HUES48 (cell line): ENCODE data around the gene ATG101.

Experiments used
- H3K27ac ChIP-seq: one replicate; pipeline ENCODE4 v1.7.0; 2013; ENCODE audit warnings: low read depth, low read length, inconsistent platforms
- H3K27me3 ChIP-seq: 2 replicates; pipeline ENCODE4 v1.6.1; 2013; ENCODE audit warnings: mild to moderate bottlenecking, low read length; ENCODE audit not compliant: control insufficient read depth, insufficient read depth
- H3K36me3 ChIP-seq: 2 replicates; pipeline ENCODE4 v1.6.1; 2013; ENCODE audit warnings: low read length; ENCODE audit not compliant: control insufficient read depth, insufficient read depth
- H3K4me1 ChIP-seq: 2 replicates; pipeline ENCODE4 v1.6.1; 2013; ENCODE audit warnings: mild to moderate bottlenecking, low read length; ENCODE audit not compliant: control insufficient read depth, insufficient read depth
- H3K4me3 ChIP-seq: 2 replicates; pipeline ENCODE4 v1.5.1; 2013; ENCODE audit warnings: mild to moderate bottlenecking, low read depth, low read length
- H3K9ac ChIP-seq: 2 replicates; pipeline ENCODE4 v1.6.1; 2013; ENCODE audit warnings: mild to moderate bottlenecking, low read depth, low read length, moderate library complexity
- H3K9me3 ChIP-seq: 2 replicates; pipeline ENCODE4 v1.6.1; 2013; ENCODE audit warnings: low read length; ENCODE audit not compliant: control insufficient read depth, insufficient read depth

Gene ATG101

DNA sequence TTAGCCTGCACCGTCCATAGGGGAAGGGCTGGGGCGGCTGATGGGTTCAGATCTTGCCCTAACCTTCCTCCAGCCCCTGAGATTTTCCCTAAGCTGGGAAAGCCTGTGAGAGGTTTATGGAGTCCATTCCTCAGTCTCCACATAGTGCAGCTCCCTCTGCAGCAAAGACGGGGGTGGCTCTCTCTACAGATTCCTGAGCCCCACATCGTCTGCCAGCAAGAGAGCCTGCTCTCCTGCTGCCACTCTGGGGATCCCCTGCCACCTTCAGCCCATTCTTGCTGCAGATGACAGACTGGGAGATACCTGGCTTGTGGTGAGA, 12.8 kb downstream of the ATG101 start:
- Histone ChIP-seq H3K9ac (no peak overlapping the region), H3K9me3 (no peaks in the 10 kb centered on the region), H3K27me3 (no peaks in the 10 kb centered on the region), H3K4me1 (peaks cover 18% of the 10 kb centered on the region), H3K36me3 (peaks cover 14% of the 10 kb centered on the region), H3K4me3 (no peak overlapping the region), H3K27ac (no peak overlapping the region)

DNA sequence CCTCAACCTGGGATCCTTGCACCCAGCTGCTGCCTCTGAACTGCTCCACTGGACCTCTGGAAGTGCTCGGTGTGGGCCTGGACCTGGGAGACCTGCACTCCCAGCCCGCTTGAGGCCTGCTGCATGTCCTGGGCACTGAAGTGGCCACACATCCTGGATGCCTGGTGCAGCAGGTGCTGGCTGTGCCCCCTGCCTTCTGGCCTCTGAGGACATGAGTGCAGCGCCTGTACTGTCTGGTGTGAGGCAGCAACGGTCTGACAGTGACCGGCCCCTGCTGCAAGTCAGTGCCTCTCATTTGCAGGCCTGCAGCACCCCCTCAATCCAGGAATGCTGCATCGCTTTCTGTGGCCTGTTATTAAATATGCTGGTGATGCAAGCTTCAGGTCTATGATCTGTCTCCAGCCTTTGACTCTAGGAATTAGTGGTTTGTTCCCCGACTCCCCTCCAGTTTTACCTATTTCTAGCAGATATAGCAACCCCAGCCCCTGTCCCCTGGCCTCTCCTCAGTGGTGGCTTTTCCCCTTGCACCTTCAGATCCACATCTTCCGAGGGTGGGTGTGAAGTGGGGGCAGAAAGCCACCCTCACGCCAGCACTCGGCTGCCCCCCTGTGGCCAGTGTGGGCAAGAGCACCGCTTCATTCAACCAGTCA, 13.3 kb downstream of the ATG101 start:
- Histone ChIP-seq H3K27me3 (no peaks in the 10 kb centered on the region), H3K9ac (no peak overlapping the region), H3K9me3 (no peaks in the 10 kb centered on the region), H3K36me3 (peaks cover 9% of the 10 kb centered on the region), H3K4me3 (no peak overlapping the region), H3K27ac (no peak overlapping the region), H3K4me1 (peaks cover 18% of the 10 kb centered on the region)

DNA sequence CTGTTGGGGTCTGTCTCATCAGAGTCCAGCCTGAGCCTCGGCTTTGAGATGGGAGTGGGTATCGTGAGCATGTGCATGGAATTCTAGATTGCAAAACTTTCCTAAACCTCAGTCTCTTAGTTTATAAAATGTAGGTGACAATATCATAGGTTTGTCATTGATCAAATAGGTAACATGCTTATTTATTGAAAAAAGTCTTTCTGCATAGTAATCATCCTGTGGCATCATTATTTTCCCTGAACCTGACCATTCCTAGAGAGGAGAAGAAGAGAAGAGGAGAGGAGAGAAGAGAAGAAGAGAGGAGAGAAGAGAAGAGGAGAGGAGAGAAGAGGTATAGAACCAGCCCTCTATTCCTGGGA, 13.8 kb downstream of the ATG101 start:
- H3K27me3 ChIP-seq = no peaks in the 10 kb centered on the region
- H3K27ac ChIP-seq = no peak overlapping the region
- no peak overlapping the region for H3K4me3 ChIP-seq
- peaks cover 5% of the 10 kb centered on the region; the same call in 1 of the 2 replicates for H3K36me3 ChIP-seq
- H3K4me1 ChIP-seq = peaks cover 18% of the 10 kb centered on the region
- H3K9me3 ChIP-seq = no peaks in the 10 kb centered on the region
- H3K9ac ChIP-seq = no peak overlapping the region

DNA sequence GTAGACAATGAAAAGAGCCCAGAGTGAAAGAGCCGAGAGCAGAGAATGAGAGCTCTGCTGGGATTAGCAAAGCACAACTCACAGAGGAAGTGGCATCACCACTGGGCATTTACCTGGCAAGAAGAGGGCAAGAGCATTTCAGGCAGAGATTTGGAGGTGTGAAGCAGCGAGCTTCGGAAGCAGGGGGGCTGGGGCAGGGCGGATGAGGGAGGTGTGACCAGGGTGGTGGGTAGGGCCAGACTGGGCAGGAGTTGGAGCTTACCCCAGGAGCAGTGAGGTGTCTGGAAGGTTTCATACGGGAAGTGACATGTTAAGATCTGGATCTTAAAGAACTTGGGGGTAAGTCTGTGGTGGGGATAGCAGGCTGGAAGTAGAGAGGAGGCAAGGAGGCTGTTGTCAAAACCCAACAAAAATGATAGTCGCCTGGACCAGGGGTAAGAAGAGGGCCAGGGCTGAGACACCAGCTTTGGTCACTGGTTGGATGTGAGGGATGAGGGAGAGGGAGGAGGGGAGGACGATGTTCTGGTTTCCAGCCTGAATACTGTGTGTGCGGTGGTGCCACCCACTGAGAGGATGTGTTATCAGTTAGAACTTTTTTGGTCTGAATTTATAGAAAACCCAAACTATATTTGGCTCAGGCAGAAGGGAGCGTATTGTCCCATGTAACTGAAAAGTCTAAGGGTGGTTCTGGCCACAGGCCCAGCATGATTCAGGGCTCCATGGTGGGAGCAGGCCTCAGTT, 14.9 kb downstream of the ATG101 start:
- Histone ChIP-seq H3K27me3 (no peaks in the 10 kb centered on the region), H3K9ac (no peak overlapping the region), H3K4me1 (peaks cover 18% of the 10 kb centered on the region), H3K4me3 (no peak overlapping the region), H3K9me3 (no peaks in the 10 kb centered on the region), H3K27ac (no peak overlapping the region), H3K36me3 (no peaks in the 10 kb centered on the region)

DNA sequence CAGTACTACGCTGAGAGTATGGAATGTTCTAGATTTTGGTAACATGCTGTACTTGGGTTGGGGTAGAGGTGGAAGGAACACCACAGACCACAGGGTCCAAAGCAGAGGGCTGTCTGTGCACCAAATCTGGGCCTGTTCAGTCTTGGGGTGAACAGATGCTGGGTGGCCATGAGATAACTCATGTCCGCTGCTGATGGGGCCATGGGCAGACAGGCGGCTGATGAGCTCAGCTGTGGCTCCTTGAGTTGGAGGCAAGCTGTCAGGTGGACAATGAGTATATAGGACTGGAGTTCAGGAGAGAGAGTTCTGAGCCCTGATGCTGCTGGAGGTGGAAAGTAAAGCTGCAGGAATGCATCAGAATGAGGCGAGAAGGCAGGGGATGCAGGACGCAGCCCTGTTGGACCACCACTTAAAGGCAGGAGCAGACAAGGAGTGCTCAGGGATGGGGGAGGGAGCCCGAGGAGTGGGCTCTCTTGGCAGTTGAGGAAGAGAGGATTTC, 16.0 kb downstream of the ATG101 start:
- H3K9me3 ChIP-seq = no peaks in the 10 kb centered on the region
- no peaks in the 10 kb centered on the region for H3K27me3 ChIP-seq
- H3K9ac ChIP-seq = no peak overlapping the region
- no peaks in the 10 kb centered on the region for H3K36me3 ChIP-seq
- H3K4me1 ChIP-seq = peaks cover 18% of the 10 kb centered on the region
- H3K4me3 ChIP-seq = no peak overlapping the region
- H3K27ac ChIP-seq = no peak overlapping the region

DNA sequence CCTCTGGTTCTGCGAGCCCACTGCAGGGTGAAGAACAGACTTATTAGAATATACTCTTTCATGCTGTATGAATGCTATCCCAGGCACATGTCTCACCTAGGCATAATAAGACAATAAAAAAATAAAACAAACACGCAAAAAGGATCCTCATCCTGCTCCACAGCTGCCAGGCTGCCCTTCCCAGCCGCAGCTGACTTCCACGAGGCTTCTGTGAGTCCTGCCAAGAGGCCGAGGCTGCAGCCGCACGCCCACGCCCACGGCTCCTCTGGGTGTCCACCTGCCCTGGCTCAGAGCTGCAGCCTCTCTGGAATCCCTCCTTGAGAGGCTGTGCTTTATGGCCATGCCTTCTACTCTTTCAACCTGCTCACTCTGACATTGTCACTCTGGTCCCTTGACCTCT, 16.6 kb downstream of the ATG101 start:
- Histone ChIP-seq H3K4me1 (peaks cover 19% of the 10 kb centered on the region), H3K27me3 (no peaks in the 10 kb centered on the region), H3K4me3 (no peak overlapping the region), H3K9me3 (no peaks in the 10 kb centered on the region), H3K9ac (no peak overlapping the region), H3K27ac (no peak overlapping the region), H3K36me3 (no peaks in the 10 kb centered on the region)

DNA sequence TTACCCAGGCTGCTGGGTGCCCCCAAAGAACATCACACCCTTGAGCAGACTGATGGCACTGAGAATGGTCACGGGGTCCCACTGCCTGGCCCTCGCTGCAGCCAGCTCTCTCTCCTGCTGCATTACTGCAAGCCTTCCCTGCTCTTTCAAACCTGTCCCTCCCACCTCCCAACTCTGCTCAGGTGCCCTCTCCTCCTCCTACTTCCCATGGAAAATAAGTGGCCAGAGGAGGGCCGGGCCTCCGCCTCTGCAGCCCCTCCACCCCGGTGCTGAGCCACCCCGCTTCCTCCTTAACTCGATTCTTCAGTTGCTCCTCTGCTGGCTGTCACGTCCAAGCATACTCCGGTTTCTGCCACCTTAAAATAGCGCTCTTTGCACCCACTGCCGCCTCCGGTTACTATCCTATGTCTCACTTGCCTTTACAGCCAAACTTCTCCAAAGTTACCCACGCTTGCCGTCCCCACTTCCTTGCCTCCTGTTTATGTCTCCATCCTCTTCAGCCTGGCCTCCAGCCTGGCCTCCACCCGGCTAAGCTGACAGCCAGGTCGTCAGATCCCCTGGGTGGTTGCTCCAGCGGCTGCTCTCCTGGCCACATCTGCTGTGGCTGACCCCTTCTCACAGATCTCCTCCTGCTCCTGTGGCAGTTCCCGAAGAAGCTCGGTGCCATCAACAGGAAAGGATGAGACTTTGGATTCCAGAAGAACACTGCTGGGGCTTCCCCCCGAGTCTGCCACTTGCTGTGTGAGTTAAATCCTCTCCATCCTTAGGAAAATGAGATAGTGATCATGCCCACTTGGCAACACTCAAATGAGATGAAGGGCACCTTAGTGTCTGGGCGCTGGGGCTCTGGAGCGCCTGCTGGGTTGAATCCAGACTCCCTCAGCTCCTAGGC, 17.4 kb downstream of the ATG101 start:
- Histone ChIP-seq H3K36me3 (no peaks in the 10 kb centered on the region), H3K27ac (no peak overlapping the region), H3K4me3 (no peak overlapping the region), H3K9ac (no peak overlapping the region), H3K9me3 (no peaks in the 10 kb centered on the region), H3K27me3 (no peaks in the 10 kb centered on the region), H3K4me1 (peaks cover 14% of the 10 kb centered on the region)

DNA sequence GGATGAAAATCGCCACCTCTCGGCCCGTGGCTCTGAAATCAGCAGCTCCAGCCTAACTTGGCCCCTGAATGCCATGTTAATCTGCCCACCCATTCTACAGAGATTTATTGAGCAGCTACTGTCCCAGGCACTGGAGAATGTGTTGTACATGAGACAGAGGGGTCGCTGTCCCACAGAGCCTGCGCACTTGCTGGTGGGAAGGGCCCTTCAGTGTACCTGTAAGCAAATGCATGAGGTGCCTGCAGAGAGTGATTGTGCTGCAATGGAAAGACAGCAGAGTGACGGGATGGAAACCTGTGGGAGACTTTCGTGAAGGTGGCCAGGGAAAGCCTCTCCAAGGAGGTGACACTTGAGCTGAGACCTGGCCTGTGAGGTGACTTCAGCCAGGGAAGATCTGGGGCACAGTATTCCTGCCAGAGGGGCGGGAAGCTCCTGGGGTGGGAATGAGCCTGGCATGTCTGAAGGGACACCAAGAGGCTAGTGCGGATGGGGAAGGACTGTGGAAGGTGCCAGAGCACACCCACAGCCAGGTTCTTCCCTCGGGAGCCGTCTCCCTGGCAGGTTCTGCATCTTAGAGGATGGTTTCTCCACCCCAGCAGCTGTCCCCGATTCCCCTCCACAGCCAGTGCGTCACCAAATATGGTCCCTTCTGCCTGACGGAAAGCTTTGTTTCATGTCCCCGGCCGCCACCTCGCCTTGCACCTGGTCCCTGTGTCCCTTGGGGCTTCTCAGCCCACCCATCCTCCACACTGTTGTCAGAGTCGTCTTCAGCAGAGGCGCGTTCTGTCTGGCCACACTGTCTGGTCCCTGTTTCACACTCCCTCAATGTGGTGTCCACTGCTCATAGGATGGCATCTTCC, 18.4 kb downstream of the ATG101 start:
- Histone ChIP-seq H3K9me3 (no peaks in the 10 kb centered on the region), H3K9ac (no peak overlapping the region), H3K27me3 (no peaks in the 10 kb centered on the region), H3K4me3 (no peak overlapping the region), H3K36me3 (no peaks in the 10 kb centered on the region), H3K4me1 (peaks cover 6% of the 10 kb centered on the region; the same call in 1 of the 2 replicates), H3K27ac (no peak overlapping the region)

DNA sequence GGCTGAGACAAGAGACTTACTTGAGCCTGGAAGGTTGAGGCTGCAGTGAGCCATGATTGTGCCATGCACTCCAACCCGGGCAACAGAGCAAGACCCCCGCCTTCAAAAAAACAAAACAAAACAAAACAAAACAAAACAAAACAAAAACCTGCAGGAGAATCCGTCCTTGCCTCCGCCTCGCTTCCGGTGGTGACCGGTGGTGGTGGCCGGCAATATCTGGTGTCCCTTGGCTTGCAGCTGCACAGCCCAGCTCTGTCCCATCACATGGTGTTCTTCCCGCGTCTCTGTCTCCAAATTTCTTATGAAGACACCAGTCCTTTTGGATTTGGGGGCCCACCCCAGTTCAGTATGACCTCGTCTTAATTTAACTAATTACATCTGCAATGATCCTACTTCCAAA, 19.7 kb downstream of the ATG101 start:
- Histone ChIP-seq H3K9ac (no peak overlapping the region), H3K36me3 (no peaks in the 10 kb centered on the region), H3K27me3 (no peaks in the 10 kb centered on the region), H3K9me3 (no peaks in the 10 kb centered on the region), H3K27ac (no peak overlapping the region), H3K4me1 (peaks cover 6% of the 10 kb centered on the region; the same call in 1 of the 2 replicates), H3K4me3 (no peak overlapping the region)

DNA sequence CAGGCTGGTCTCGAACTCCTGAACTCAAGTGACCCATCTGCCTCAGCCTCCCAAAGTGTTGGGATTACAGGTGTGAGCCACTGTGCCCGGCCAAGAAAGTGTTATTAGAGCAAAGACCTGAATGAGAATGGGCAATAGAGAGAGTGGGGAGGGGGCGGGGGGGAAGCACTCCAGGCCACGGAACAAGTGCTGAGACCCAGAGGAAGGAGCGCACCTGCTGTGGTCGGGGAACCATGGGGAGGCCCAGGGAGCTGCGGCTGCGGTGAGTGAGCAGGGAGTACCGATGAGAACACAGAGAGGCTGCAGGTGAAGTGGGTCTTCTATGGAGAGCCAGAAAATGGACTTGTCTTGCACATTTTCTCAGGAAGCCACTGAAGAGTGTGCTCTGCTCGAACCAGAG, 20.5 kb downstream of the ATG101 start:
- Histone ChIP-seq H3K9me3 (no peaks in the 10 kb centered on the region), H3K4me3 (no peak overlapping the region), H3K9ac (no peak overlapping the region), H3K4me1 (peaks cover 6% of the 10 kb centered on the region; the same call in 1 of the 2 replicates), H3K27me3 (no peaks in the 10 kb centered on the region), H3K27ac (no peak overlapping the region), H3K36me3 (no peaks in the 10 kb centered on the region)
